H9 (cell line): ENCODE results near the gene SETD1A. TPM values are rescaled to one million over a fixed set of nuclear protein-coding genes. Genes with fewer than 3 reads are reported as not detected.

Source experiments
- DNase-seq: peaks from one replicate; pipeline ENCODE4 v3.0.0-alpha.2; 2017
- H2AFZ ChIP-seq: one replicate; pipeline ENCODE4 v1.6.1; 2013; ENCODE audit warnings: mild to moderate bottlenecking, low read length, control low read depth, moderate library complexity
- H2AK5ac ChIP-seq: 2 replicates; pipeline ENCODE4 v1.6.1; 2013; ENCODE audit warnings: low read length, control low read depth, mixed read lengths; ENCODE audit not compliant: insufficient read length
- H2BK120ac ChIP-seq: one replicate; pipeline ENCODE4 v1.6.1; 2013; ENCODE audit warnings: low read depth, mild to moderate bottlenecking, low read length, control low read depth, inconsistent platforms; ENCODE audit not compliant: poor library complexity, severe bottlenecking
- H2BK12ac ChIP-seq: 2 replicates; pipeline ENCODE4 v1.6.1; 2013; ENCODE audit warnings: low read length, control low read depth, mixed read lengths, low read depth; ENCODE audit not compliant: insufficient read length
- H2BK15ac ChIP-seq: 2 replicates; pipeline ENCODE4 v1.6.1; 2013; ENCODE audit warnings: low read depth, low read length, control low read depth
- H2BK20ac ChIP-seq: one replicate; pipeline ENCODE4 v1.6.1; 2013; ENCODE audit warnings: low read depth, mild to moderate bottlenecking, low read length, control low read depth, inconsistent platforms; ENCODE audit not compliant: poor library complexity, severe bottlenecking
- H2BK5ac ChIP-seq: 2 replicates; pipeline ENCODE4 v1.6.1; 2013; ENCODE audit warnings: low read length, control low read depth, mixed read lengths; ENCODE audit not compliant: insufficient read length
- H3K14ac ChIP-seq: 2 replicates; pipeline ENCODE4 v1.6.1; 2013; ENCODE audit warnings: low read length, control low read depth; ENCODE audit not compliant: insufficient read depth
- H3K18ac ChIP-seq: 2 replicates; pipeline ENCODE4 v1.6.1; 2013; ENCODE audit warnings: low read depth, mild to moderate bottlenecking, mixed read lengths, low read length, control low read depth; ENCODE audit not compliant: insufficient read length
- H3K23ac ChIP-seq: 2 replicates; pipeline ENCODE4 v1.6.1; 2013; ENCODE audit warnings: low read length, control low read depth, mixed read lengths, low read depth; ENCODE audit not compliant: insufficient read length
- H3K23me2 ChIP-seq: 2 replicates; pipeline ENCODE4 v1.6.1; 2013; ENCODE audit warnings: low read depth, mild to moderate bottlenecking, mixed read lengths, low read length, control low read depth; ENCODE audit not compliant: insufficient read length, poor library complexity, severe bottlenecking
- H3K27ac ChIP-seq: 2 replicates; pipeline ENCODE4 v1.5.1; 2013; ENCODE audit warnings: low read length, control low read depth, mixed read lengths, low read depth; ENCODE audit not compliant: insufficient read length
- H3K27me3 ChIP-seq: 2 replicates; pipeline ENCODE4 v1.6.1; 2013; ENCODE audit warnings: low read length, control low read depth, inconsistent platforms; ENCODE audit not compliant: insufficient read depth
- H3K4ac ChIP-seq: 2 replicates; pipeline ENCODE4 v1.6.1; 2013; ENCODE audit warnings: low read depth, mild to moderate bottlenecking, control low read depth, inconsistent platforms, low read length, moderate library complexity
- H3K4me1 ChIP-seq: 2 replicates; pipeline ENCODE4 v1.6.1; 2013; ENCODE audit warnings: low read length, control low read depth, inconsistent platforms; ENCODE audit not compliant: insufficient read depth
- H3K4me2 ChIP-seq: 2 replicates; pipeline ENCODE4 v1.6.1; 2013; ENCODE audit warnings: low read length, control low read depth, mixed read lengths; ENCODE audit not compliant: insufficient read length, insufficient read depth
- H3K56ac ChIP-seq: 2 replicates; pipeline ENCODE4 v1.6.1; 2013; ENCODE audit warnings: low read depth, mild to moderate bottlenecking, mixed read lengths, low read length, control low read depth; ENCODE audit not compliant: insufficient read length
- H3K79me1 ChIP-seq: 2 replicates; pipeline ENCODE4 v1.6.1; 2013; ENCODE audit warnings: low read depth, mild to moderate bottlenecking, moderate library complexity, low read length, control low read depth, inconsistent platforms; ENCODE audit not compliant: insufficient read depth, poor library complexity, severe bottlenecking
- H3K79me2 ChIP-seq: 2 replicates; pipeline ENCODE4 v1.6.1; 2013; ENCODE audit warnings: low read length, control low read depth, inconsistent platforms; ENCODE audit not compliant: insufficient read depth
- H3K9ac ChIP-seq: 2 replicates; pipeline ENCODE4 v1.6.1; 2013; ENCODE audit warnings: low read length, control low read depth, mixed read lengths; ENCODE audit not compliant: insufficient read length; ENCODE audit errors: extremely low read depth
- H3K9me3 ChIP-seq: one replicate; pipeline ENCODE4 v1.6.1; 2013; ENCODE audit warnings: low read depth, low read length, inconsistent platforms; ENCODE audit not compliant: control insufficient read depth
- H3T11ph ChIP-seq: one replicate; pipeline ENCODE4 v1.6.1; 2013; ENCODE audit warnings: mild to moderate bottlenecking, low read length, control low read depth, inconsistent platforms
- H4K20me1 ChIP-seq: one replicate; pipeline ENCODE4 v1.6.1; 2013; ENCODE audit not compliant: control insufficient read depth, insufficient read length, insufficient read depth
- H4K5ac ChIP-seq: 2 replicates; pipeline ENCODE4 v1.6.1; 2013; ENCODE audit warnings: low read depth, mild to moderate bottlenecking, mixed read lengths, low read length, control low read depth; ENCODE audit not compliant: insufficient read length
- H4K8ac ChIP-seq: replicated peaks from 2 replicates; pipeline ENCODE4 v1.6.1; 2013; ENCODE audit warnings: low read length, control low read depth, mixed read lengths, low read depth; ENCODE audit not compliant: insufficient read length
- H4K91ac ChIP-seq: 2 replicates; pipeline ENCODE4 v1.6.1; 2013; ENCODE audit warnings: low read depth, mild to moderate bottlenecking, moderate library complexity, mixed read lengths, low read length, control low read depth; ENCODE audit not compliant: insufficient read length
- H3K27ac Mint-ChIP-seq, 3 experiments: 2 replicates in 2 of 3; 3 replicates in 1 of 3; pipeline ENCODE4 v1.8.0; 2020 to 2021; ENCODE audit warnings: mixed read lengths in 3 of 3, mild to moderate bottlenecking in 1 of 3, moderate library complexity in 1 of 3
- H3K27me3 Mint-ChIP-seq: 2 replicates; pipeline ENCODE4 v1.8.0; 2021; ENCODE audit warnings: low read depth, mild to moderate bottlenecking, moderate library complexity, mixed read lengths
- H3K36me3 Mint-ChIP-seq, 3 experiments: 2 replicates in 2 of 3; 3 replicates in 1 of 3; pipeline ENCODE4 v1.8.0; 2020 to 2021; ENCODE audit warnings: low read depth in 3 of 3, mixed read lengths in 3 of 3; ENCODE audit not compliant: insufficient read depth in 1 of 3
- H3K4me1 Mint-ChIP-seq, 2 experiments: 2 replicates each; pipeline ENCODE4 v1.8.0; 2020; ENCODE audit warnings: mixed read lengths in 2 of 2
- H3K4me3 Mint-ChIP-seq, 2 experiments: 2 replicates in 1 of 2; 3 replicates in 1 of 2; pipeline ENCODE4 v1.8.0; 2020 to 2021; ENCODE audit warnings: mild to moderate bottlenecking in 2 of 2, mixed read lengths in 2 of 2, moderate library complexity in 1 of 2
- H3K9me3 Mint-ChIP-seq, 2 experiments: 2 replicates in 1 of 2; 3 replicates in 1 of 2; pipeline ENCODE4 v1.8.0; 2020; ENCODE audit warnings: mild to moderate bottlenecking in 2 of 2, mixed read lengths in 2 of 2, moderate library complexity in 1 of 2
- WGBS: extraction: QIAGEN DNeasy Blood & Tissue Kit; methylation state at CpG from one replicate; pipeline ENCODE4 v1.1.7; 2013; ENCODE audit warnings: missing lambda C conversion rate, low lambda C conversion rate, mixed read lengths; ENCODE audit not compliant: insufficient read length; ENCODE audit errors: extremely low coverage; 5-methylcytosine and 5-hydroxymethylcytosine counted together
- total RNA-seq: library from RNA; stranded (reverse); gene quantifications from 2 replicates; pipeline ENCODE4 v1.2.1, GENCODE V29; 2021
- TF ChIP-seq, protein P1 (sequence below): fragments of 200-600 bp; sonication (generic); conservative IDR thresholded peaks from 3 replicates; pipeline ENCODE4 v1.8.0; 2021; ENCODE audit warnings: antibody characterized with exemption, mild to moderate bottlenecking

Gene SETD1A
- total RNA-seq, 1 experiment from 2014 or later: 36.9 TPM

- H3K9ac ChIP-seq: no peak overlapping the region
- peaks cover 5 to 7% of the 10 kb centered on the region in 2 experiments for H3K4me1 Mint-ChIP-seq
- no peak overlapping the region for H4K91ac ChIP-seq
- H3K27me3 Mint-ChIP-seq: no peaks in the 10 kb centered on the region; the same call in 1 of the 2 replicates
- H3T11ph ChIP-seq: no peak overlapping the region
- H3K56ac ChIP-seq: no peak overlapping the region
- H3K4me2 ChIP-seq: no peak overlapping the region
- no peak overlapping the region for H4K5ac ChIP-seq
- H3K18ac ChIP-seq: no peak overlapping the region
- no peaks in the 10 kb centered on the region for H3K9me3 ChIP-seq
- TF ChIP-seq, protein P1, sequence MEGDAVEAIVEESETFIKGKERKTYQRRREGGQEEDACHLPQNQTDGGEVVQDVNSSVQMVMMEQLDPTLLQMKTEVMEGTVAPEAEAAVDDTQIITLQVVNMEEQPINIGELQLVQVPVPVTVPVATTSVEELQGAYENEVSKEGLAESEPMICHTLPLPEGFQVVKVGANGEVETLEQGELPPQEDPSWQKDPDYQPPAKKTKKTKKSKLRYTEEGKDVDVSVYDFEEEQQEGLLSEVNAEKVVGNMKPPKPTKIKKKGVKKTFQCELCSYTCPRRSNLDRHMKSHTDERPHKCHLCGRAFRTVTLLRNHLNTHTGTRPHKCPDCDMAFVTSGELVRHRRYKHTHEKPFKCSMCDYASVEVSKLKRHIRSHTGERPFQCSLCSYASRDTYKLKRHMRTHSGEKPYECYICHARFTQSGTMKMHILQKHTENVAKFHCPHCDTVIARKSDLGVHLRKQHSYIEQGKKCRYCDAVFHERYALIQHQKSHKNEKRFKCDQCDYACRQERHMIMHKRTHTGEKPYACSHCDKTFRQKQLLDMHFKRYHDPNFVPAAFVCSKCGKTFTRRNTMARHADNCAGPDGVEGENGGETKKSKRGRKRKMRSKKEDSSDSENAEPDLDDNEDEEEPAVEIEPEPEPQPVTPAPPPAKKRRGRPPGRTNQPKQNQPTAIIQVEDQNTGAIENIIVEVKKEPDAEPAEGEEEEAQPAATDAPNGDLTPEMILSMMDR: no peak
- no peaks in the 10 kb centered on the region for H3K27me3 ChIP-seq
- no peak overlapping the region for H3K4ac ChIP-seq
- no peak overlapping the region for H2AK5ac ChIP-seq
- H3K27ac Mint-ChIP-seq: peak overlapping the region in 1 of 3 experiments; percentile 72; a peak in 1 of 7 replicates
- no peaks in the 10 kb centered on the region for H3K79me2 ChIP-seq
- no peaks in the 10 kb centered on the region for H4K20me1 ChIP-seq
- no peaks in the 10 kb centered on the region; a peak in 1 of 5 replicates for H3K9me3 Mint-ChIP-seq
- no peak overlapping the region for H2AFZ ChIP-seq
- no peaks in the 10 kb centered on the region for H3K4me1 ChIP-seq
- no peak overlapping the region for H3K14ac ChIP-seq
- no CpG with 5 or more reads among the region's 25 CpGs for WGBS
- no peak overlapping the region for H2BK20ac ChIP-seq
- peaks cover 24 to 46% (median 44%) of the 10 kb centered on the region in 3 experiments for H3K36me3 Mint-ChIP-seq
- no peak overlapping the region for H2BK5ac ChIP-seq
- H3K23ac ChIP-seq: no peak overlapping the region
- no peak overlapping the region for H2BK15ac ChIP-seq
- no peaks in the 10 kb centered on the region for H3K23me2 ChIP-seq
- no peak overlapping the region for H3K4me3 Mint-ChIP-seq
- no peak for DNase-seq
- no peak overlapping the region for H3K27ac ChIP-seq
- no peak overlapping the region for H2BK12ac ChIP-seq
- no peak overlapping the region for H2BK120ac ChIP-seq
- no peak overlapping the region for H4K8ac ChIP-seq
- no peaks in the 10 kb centered on the region for H3K79me1 ChIP-seq
Measured at GRCh38 chr16:30983289-30983889, 25.8 kb downstream of the SETD1A start.
